HG02852 (cell line): ENCODE results near the gene ANXA3.
A peak's percentile ranks its signal among the peaks of the same experiment; 100 is the strongest.
"Not testable (repeated sequence)": the region's sequence is repeated elsewhere in the genome, so short reads cannot be mapped to it uniquely, and the experiment has no call there.

Source experiments
- ATAC-seq: cut with Tn5 transposase; IDR thresholded peaks from one replicate; pipeline ENCODE4 v1.9.1; 2021; ENCODE audit warnings: mild to moderate bottlenecking, moderate library complexity; ENCODE audit not compliant: unreplicated experiment

Gene ANXA3

GRCh38 chr4:78542373-78542772, 9.2 kb upstream of the ANXA3 start:
- no peak for ATAC-seq

DNA sequence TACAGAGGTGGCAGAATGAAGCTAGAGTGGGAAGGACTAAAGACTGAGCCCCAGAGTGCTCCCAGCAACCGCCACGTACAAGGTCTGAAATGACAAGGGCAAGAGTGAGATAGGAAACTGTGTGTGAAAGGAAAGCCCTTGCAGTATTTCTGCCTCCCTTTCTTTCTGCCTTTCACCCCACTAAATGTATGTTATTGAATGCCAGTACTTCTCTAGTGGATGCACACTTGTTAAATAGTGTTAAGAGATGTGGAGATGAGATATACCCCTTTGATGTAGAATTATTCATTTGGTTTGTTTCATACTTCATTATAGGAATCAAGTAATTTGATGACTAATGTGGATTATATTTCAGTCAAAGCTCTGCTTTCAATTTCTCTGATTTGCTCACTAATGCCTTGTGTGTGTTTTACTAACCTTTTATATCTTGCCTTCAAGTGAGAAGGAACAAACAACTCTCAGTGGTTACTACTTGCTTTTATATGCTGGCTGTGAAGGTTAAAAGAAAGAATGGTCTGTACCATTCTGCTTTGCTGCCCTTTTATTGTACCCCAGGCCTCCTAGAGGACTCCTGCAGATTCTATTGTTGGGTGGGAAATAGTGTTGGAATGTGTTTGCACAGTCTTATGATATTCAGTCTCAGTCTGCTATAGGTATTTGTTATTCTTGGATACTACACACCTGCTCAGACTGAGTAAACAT, 8.0 kb upstream of the ANXA3 start:
- ATAC-seq: no peak

DNA sequence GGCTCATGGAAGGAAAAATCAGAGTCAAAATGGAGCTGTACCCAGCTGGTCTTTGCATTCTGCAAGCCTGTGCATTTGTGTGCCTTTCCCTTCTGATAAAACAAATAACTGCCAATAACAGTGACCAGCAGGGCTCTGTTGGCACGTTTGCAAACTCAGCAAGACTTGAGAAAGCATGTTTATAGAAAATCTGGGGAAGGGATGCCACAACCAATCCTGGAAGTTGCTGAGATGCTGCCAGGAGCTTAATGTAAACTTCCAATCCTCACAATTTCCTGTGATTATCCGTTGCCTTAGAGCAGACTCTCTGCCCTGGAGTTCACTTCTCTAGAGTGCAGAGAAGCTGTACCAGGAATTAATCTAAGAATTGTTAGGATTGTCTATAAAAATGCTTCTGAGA, 6.9 kb upstream of the ANXA3 start:
- no peak for ATAC-seq

DNA sequence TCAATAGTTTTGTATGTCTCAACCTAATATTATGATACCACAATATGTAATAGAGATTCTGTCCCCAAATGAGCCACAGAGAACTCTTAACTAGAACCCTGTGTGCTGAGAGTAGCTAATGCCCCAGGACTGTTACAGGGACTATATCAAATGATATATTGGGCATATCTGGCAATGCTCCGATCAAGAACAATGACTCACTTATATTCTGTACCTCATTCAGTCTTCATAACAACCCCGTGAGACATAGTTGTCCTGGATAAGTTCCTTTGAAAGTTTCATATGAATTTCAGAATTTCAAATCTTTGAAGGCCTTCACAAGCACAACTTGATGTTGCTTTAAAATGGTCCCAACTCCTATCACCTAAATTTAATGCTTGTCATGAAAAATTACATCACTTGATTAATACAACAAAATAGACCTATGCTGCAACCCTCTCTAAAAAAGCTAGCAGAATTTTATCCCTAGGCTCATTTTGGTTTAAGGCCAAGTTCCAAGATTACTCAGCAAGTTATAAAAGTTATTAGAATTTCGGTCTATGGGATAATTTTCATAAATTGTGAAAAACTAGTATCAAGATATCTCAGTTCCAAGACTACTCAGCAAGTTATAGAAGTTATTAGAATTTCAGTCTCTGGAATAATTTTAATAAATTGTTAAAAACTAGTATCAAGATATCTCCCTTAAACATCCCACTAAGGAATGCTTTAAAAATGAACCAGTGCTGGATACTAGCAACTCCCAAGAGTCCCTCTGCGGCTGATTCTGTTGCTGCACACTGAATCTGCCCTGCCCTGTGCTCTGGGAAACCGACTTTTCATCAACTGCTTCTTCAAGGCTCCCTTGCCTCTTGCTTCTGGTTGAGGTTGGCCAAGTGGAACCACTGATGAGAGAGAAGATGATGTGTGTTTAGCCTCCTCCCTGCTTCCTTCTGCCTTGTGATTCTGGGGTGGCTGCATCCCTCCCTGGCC, 6.0 kb upstream of the ANXA3 start:
- ATAC-seq: no peak

- ATAC-seq: not testable (repeated sequence)
Observed at GRCh38 chr4:78547899-78548298, 3.7 kb upstream of the ANXA3 start.

DNA sequence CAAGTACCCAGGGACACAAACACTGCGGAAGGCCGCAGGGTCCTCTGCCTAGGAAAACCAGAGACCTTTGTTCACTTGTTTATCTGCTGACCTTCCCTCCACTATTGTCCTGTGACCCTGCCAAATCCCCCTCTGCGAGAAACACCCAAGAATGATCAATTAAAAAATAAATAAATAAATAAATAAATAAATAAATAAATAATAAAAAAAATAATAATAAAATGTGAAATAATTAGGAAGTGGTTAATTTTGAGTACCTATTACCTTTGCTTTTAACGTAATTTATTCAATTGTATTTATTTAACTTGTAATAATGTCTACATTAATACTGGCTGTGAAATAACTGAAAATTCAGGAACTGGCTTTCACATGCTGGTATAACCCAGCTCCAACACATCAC, 2.7 kb upstream of the ANXA3 start:
- ATAC-seq: not testable (repeated sequence)

DNA sequence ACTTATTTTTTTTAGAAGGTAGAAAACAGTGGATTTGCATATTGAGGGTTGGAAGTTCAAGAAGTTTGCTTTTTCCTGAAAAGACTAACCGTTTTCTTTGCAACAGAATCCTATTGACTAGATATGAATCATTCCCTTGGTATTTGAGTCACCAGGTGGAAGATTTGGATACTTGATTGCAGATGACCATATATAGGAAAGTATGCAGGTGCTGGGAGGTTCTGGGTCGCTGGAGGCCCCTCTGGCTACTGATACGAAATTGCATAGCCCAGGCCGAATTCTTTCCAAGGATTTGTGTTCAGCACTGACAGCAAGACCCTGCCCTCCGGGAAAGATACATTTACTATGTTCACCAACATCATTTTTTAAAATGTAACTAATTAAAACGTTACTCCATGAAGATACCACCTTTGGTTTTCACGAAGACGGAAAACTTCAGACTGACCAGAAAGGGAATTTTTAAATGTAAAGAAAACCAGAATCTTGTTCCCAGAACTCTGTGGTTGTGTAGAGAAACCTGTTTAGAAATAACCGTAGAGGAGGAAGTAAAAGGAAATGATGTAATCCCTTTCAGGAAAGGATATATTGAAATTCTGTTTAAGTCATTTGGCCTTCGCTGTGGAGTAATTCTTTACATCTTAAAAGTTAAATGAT, 946 bp downstream of the ANXA3 start:
- no peak for ATAC-seq

- ATAC-seq: no peak
Observed at GRCh38 chr4:78553043-78553396, 1.4 kb downstream of the ANXA3 start.

DNA sequence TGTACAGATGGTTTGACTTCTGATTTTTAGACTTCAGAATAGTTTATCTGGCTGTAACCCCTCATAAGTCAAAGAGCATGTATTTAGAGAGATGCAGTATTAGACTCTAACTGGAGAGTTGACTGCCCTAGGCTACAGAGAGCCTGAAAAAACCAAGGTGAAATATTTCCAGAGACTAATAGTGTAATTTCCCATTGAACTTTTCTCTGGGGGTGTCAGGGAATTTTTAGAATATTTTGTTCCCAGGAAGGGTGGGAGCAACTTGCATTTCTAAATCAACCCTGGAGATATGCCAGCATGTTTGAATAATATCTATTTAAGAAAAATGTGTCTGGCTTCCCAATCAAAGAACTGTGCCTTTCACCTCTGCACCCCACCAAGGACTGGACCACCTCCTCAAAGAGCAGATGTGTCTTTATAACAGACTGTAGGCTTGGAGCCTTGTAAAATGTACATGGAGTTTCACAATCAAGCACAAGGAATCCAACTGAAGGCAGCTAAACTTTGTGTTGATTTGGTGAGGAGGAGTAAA, 2.0 kb downstream of the ANXA3 start:
- no peak for ATAC-seq

- ATAC-seq: no peak
Observed at GRCh38 chr4:78556665-78557064, 5.1 kb downstream of the ANXA3 start.

DNA sequence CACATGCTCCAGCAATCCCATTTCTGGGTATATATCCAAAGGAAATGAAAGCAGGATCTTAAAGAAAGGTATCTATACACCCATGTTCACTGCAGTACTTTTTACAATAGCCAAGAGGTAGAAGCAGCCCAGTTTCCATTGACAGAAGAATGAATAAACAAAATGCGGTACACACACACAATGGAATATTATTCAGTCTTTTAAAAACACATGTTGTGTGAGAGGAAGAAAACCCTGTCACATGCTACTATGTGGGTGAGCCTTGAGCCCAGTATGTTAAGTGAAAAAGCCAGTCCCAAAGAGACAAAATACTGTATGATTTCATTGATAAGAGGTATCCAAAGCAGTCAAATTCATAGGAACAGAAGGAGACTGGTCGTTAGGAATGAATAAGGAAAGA, 6.3 kb downstream of the ANXA3 start:
- ATAC-seq: no peak

- ATAC-seq: no peak
Observed at GRCh38 chr4:78558410-78558809, 6.8 kb downstream of the ANXA3 start.

DNA sequence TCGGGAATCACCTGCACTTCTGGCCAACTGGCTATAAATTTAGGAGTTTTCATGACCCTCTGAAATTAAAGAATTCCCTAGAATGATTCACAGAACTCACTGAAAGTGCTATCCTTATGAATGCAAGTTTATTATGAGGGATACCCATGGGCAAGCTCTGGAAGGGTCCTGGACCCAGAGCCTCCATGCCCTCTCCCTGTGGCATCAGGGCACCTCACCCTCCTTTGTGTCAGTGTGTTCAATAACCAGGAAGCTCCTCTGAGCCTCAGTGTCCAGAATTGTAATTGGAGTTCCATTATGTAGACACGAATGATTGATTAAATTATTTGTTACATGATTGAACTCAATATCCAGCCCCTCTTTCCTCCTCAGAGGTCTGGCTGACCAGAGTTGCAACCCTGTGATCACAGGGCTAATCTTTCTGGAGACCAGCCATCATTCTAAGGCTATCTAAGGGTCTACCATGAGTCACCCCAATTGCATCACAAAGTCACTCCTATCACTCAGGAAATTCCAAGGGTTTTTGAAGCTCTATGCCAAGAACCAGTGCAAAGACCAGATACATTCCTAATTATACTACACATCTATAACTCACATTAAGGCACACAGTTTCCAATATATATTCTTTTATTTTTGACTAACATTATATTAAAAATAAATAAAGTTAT, 8.9 kb downstream of the ANXA3 start:
- no peak for ATAC-seq

DNA sequence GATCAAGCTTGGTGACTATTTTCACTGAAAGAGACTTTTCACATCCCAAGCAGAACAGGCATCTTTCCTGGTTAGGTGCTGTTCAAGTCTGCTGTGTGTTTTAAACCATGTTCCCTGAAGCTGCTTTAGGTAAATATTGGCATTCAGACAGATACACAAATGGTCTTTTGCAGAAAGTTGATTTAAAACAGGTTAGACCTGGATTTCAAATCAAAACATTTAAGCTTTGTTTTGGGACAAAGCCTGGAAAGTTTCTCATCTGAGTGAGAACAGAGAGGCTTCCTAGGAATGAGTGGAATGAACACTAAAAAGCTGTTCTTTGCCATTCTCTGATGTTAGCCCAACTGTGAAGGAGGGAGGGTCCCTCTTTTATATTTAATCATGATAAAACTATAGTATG, 10.1 kb downstream of the ANXA3 start:
- ATAC-seq: no peak

- ATAC-seq: no peak
Observed at GRCh38 chr4:78562687-78563086, 11.1 kb downstream of the ANXA3 start.

DNA sequence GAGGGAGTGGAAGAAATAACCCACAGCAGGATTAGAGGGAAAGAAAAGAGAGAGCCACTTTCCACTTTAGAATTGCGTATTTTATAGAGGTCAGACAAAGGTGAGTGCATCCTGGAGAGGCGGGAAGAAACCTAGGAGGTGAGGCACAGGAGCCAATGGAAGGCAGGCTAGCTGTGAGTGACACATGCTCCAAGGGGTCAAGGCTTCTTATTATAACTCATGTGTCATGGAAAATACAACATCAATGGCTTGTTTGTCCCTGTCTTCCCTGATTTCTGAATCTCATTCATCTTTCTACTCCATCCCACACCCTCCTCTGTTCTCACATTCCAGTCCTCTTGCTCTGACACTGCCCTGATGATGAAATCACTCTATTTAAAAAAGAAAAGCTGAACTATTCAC, 14.4 kb downstream of the ANXA3 start:
- no peak for ATAC-seq

DNA sequence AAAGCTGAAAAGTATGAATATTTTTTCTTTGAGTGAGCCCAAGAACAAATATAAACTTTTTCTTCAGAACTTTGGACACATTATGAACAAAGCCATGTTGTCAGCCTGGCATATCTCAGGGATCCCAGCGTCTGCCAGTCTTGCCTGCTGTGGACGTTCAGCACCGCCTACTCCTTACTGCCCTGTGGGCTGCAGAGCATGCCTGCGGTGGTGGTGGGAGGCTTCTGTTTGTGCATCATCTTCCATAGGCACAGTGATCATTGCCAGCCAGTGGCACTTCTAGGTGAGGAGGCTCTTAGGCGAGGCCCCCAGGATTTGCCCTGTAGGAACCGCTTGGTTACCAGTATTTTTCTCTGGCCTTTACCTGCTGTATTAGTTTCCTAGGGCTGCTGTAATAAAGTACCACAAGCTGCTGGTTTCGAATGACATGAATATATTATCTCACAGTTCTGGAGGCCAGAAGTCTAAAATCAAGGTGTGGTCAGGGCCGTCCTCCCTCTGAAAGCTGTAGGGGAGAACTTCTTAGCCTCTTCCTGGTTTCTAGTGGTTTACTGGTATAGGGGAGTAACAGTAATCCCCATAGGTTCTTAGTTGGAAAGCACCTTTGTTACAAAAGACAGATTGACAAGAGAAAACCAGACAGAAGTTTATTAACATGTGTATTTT, 15.4 kb downstream of the ANXA3 start:
- peak; percentile 90 for ATAC-seq

DNA sequence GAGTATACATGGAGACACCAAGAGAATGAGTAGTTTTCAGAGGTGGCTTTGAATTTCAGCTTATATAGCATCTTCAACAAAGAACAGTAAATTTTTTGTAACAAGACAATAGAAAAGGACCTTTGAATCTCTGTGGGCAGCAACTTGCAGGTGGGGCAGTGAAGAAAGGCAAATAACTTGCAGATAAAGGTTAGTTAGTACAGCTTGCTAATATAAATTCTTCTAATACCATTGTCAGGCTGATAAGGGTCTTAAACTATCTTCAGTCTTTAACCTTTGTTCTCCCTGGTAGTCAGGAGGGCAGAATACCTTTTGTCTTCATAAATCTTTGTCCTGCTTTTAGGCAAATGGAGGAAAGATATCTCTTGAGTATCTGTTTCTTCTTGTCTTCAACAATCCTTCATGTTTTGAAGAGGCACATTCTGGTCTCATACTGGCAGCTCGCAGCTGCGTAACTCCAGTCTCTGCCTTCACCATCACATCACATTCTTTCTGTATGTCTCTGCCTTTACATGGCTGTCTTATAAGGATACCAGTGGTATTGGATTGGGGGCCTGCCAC, 16.0 kb downstream of the ANXA3 start:
- ATAC-seq: no peak

DNA sequence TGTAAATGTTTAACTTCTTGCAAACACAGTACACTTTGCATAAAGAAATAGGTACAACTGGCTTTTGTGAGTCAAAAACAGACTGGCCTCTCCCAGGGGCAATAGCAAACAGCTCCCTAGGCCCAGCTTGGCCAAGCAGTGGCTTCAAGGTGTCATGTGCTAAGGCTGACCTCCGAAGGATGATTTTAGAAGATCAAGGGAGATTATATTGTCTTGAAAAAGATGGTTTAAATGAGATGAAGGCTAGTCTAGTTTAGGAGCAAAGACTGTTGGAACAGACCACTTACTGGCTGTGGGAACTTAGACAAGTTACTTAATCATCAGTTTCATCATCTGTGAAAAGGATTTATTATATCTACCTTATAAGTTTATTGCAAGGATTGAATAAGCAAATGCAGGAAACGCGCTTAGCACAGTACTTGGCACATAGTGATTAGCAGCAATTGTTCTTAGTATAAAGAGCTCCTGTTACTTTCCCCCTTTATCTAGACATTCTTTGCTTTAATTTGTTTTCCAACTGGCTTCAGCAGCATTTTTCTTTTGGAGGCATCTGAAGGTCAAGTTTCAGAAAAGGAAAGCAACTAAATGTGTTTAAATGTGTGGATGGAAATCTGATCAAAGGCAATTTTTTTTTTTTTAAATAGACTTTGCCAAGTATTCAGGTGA, 17.2 kb downstream of the ANXA3 start:
- ATAC-seq: no peak
